Endothelial cell of hepatic sinusoid (primary cell): ENCODE data around the gene AHNAK2.
"Not testable (repeated sequence)": the region's sequence is repeated elsewhere in the genome, so short reads cannot be mapped to it uniquely, and the experiment has no call there.

ENCODE experiments used
- in situ Hi-C: cut with HindIII; loops from 2 replicates; pipeline ENCODE4 v1.10.0; 2017; ENCODE audit warnings: low sequenced_read_pairs

The AHNAK2 gene

GRCh38 chr14:104908303-104908702 lies 69.9 kb downstream of the AHNAK2 start:
- in situ Hi-C loops: no loop called here

- in situ Hi-C loops: not testable (repeated sequence)
Observed at GRCh38 chr14:104905579-104905933, 72.6 kb downstream of the AHNAK2 start.

GRCh38 chr14:104904650-104905578 lies 73.3 kb downstream of the AHNAK2 start:
- in situ Hi-C loops: not testable (repeated sequence)

GRCh38 chr14:104903990-104904389 lies 74.2 kb downstream of the AHNAK2 start:
- in situ Hi-C loops: no loop called here

- in situ Hi-C loops: no loop called here
Observed at GRCh38 chr14:104900639-104901512, 77.3 kb downstream of the AHNAK2 start.

GRCh38 chr14:104899781-104900180 lies 78.4 kb downstream of the AHNAK2 start:
- in situ Hi-C loops: loop anchor here (5.0 kb wide), 1 partner anchor 38 kb away; no protein-coding TSS in a partner anchor

GRCh38 chr14:104898870-104899510 lies 79.2 kb downstream of the AHNAK2 start:
- in situ Hi-C loops: loop anchor here (5.0 kb wide), 1 partner anchor 38 kb away; no protein-coding TSS in a partner anchor

- in situ Hi-C loops: loop anchor here (5.0 kb wide), 1 partner anchor 39 kb away; no protein-coding TSS in a partner anchor
Observed at GRCh38 chr14:104898195-104898558, 80.0 kb downstream of the AHNAK2 start.

GRCh38 chr14:104897330-104898194 lies 80.6 kb downstream of the AHNAK2 start:
- in situ Hi-C loops: loop anchor here (5.0 kb wide), 1 partner anchor 40 kb away; no protein-coding TSS in a partner anchor

- in situ Hi-C loops: loop anchor here (5.0 kb wide), 1 partner anchor 41 kb away; no protein-coding TSS in a partner anchor
Observed at GRCh38 chr14:104895786-104896661, 82.2 kb downstream of the AHNAK2 start.

- in situ Hi-C loops: loop anchor here (5.0 kb wide), 1 partner anchor 42 kb away; no protein-coding TSS in a partner anchor
Observed at GRCh38 chr14:104895207-104895785, 82.9 kb downstream of the AHNAK2 start.

- in situ Hi-C loops: loop anchor here (5.0 kb wide), 1 partner anchor 43 kb away; no protein-coding TSS in a partner anchor
Observed at GRCh38 chr14:104894331-104895206, 83.6 kb downstream of the AHNAK2 start.

- in situ Hi-C loops: no loop called here
Observed at GRCh38 chr14:104893435-104894207, 84.6 kb downstream of the AHNAK2 start.

GRCh38 chr14:104892531-104893434 lies 85.4 kb downstream of the AHNAK2 start:
- in situ Hi-C loops: no loop called here

- in situ Hi-C loops: no loop called here
Observed at GRCh38 chr14:104891664-104892530, 86.3 kb downstream of the AHNAK2 start.
